ENCODE measurements around the gene APBA2. TPM values are rescaled to one million over a fixed set of nuclear protein-coding genes. Genes with fewer than 3 reads are reported as not detected.

The APBA2 gene
- total RNA-seq, 1 experiment from 2014 or later, result 0.31 TPM

DNA sequence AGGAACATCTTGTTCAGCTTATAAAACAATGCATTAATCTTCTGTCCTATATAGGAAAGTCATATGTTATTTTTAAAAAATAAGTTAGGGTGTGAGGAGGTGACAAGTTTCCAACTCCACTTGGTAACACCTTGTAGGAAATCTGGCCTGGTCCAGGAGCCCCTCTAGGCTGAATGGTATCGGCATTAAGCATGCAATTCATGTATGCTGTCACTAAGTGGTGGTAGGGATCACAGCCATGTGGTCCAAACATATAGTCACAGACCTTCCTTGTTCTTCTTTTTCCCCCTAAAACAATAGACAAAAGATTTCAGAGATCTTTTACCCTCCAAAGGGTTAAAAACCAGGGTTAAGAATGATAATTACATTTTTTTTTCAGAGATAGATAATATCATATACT lies 4.2 kb upstream of the APBA2 start:
- CTCF ChIA-PET, result no interaction called here
- POLR2A ChIA-PET, result no interaction called here
- TF ChIP-seq, protein P1, sequence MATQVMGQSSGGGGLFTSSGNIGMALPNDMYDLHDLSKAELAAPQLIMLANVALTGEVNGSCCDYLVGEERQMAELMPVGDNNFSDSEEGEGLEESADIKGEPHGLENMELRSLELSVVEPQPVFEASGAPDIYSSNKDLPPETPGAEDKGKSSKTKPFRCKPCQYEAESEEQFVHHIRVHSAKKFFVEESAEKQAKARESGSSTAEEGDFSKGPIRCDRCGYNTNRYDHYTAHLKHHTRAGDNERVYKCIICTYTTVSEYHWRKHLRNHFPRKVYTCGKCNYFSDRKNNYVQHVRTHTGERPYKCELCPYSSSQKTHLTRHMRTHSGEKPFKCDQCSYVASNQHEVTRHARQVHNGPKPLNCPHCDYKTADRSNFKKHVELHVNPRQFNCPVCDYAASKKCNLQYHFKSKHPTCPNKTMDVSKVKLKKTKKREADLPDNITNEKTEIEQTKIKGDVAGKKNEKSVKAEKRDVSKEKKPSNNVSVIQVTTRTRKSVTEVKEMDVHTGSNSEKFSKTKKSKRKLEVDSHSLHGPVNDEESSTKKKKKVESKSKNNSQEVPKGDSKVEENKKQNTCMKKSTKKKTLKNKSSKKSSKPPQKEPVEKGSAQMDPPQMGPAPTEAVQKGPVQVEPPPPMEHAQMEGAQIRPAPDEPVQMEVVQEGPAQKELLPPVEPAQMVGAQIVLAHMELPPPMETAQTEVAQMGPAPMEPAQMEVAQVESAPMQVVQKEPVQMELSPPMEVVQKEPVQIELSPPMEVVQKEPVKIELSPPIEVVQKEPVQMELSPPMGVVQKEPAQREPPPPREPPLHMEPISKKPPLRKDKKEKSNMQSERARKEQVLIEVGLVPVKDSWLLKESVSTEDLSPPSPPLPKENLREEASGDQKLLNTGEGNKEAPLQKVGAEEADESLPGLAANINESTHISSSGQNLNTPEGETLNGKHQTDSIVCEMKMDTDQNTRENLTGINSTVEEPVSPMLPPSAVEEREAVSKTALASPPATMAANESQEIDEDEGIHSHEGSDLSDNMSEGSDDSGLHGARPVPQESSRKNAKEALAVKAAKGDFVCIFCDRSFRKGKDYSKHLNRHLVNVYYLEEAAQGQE (IDR thresholded peaks at IDR 0.05; ENCODE audit: insufficient read depth in 1 of 2, low read depth in 2 of 2, low read length in 1 of 2), result no peak
- TF ChIP-seq POLR2AphosphoS5 (IDR thresholded peaks at IDR 0.05; ENCODE audit: low read depth, low read length), result no peak
- TF ChIP-seq SIN3A (IDR thresholded peaks at IDR 0.05; ENCODE audit: borderline replicate concordance, insufficient read depth, low read depth, low read length), result no peak
- no peak for TF ChIP-seq TCF7L2 (IDR thresholded peaks at IDR 0.05; ENCODE audit: low read depth, low read length)
- no peak for TF ChIP-seq CTCF (IDR thresholded peaks at IDR 0.05)
- Histone ChIP-seq H3K36me3 (ENCODE audit: control insufficient read depth, insufficient read depth, low read length) (no peaks in the 10 kb centered on the region), H3K27me3 (ENCODE audit: control insufficient read depth, insufficient read depth, low read length) (no peaks in the 10 kb centered on the region), H3K4me3 (ENCODE audit: low read depth in 2 of 2, low read length in 2 of 2) (no peak overlapping the region), H3K9me3 (ENCODE audit: control insufficient read depth, insufficient read depth, low read depth, low read length) (no peaks in the 10 kb centered on the region), H3K4me1 (ENCODE audit: control insufficient read depth, insufficient read depth, low read length) (no peaks in the 10 kb centered on the region), H3K27ac (ENCODE audit: low read length) (no peak overlapping the region)
- intact Hi-C loops (cut with micrococcal nuclease; ENCODE audit: unreplicated experiment) (no loop called here), in situ Hi-C loops (cut with HindIII; ENCODE audit: low pct_unique_long_range_greater_than_20kb, low sequenced_read_pairs) (no loop called here)
- BruUV-seq (replicated peaks), result no TSS peak
- DNase-seq (ENCODE audit: low read depth, low spot score) (no peak), ATAC-seq (no peak)

- ATAC-seq, result no peak
- Histone ChIP-seq H3K27ac (ENCODE audit: low read length) (no peak overlapping the region), H3K4me1 (ENCODE audit: control insufficient read depth, insufficient read depth, low read length) (no peaks in the 10 kb centered on the region), H3K4me3 (ENCODE audit: low read depth in 2 of 2, low read length in 2 of 2) (no peak overlapping the region), H3K36me3 (ENCODE audit: control insufficient read depth, insufficient read depth, low read length) (no peaks in the 10 kb centered on the region), H3K27me3 (ENCODE audit: control insufficient read depth, insufficient read depth, low read length) (no peaks in the 10 kb centered on the region), H3K9me3 (ENCODE audit: control insufficient read depth, insufficient read depth, low read depth, low read length) (no peaks in the 10 kb centered on the region)
- BruUV-seq (replicated peaks), result no TSS peak
- no peak for DNase-seq (ENCODE audit: low read depth, low spot score)
- POLR2A ChIA-PET, result no interaction called here
- CTCF ChIA-PET, result no interaction called here
- intact Hi-C loops (cut with micrococcal nuclease; ENCODE audit: unreplicated experiment) (no loop called here), in situ Hi-C loops (cut with HindIII; ENCODE audit: low pct_unique_long_range_greater_than_20kb, low sequenced_read_pairs) (no loop called here)
- TF ChIP-seq SIN3A (IDR thresholded peaks at IDR 0.05; ENCODE audit: borderline replicate concordance, insufficient read depth, low read depth, low read length), result no peak
- no peak for TF ChIP-seq TCF7L2 (IDR thresholded peaks at IDR 0.05; ENCODE audit: low read depth, low read length)
- no peak for TF ChIP-seq POLR2AphosphoS5 (IDR thresholded peaks at IDR 0.05; ENCODE audit: low read depth, low read length)
- TF ChIP-seq, protein P1 (IDR thresholded peaks at IDR 0.05; ENCODE audit: insufficient read depth in 1 of 2, low read depth in 2 of 2, low read length in 1 of 2), result no peak
- no peak for TF ChIP-seq CTCF (IDR thresholded peaks at IDR 0.05)
Measured at GRCh38 chr15:28884151-28884940, 1.4 kb upstream of the APBA2 start.
